H9 (cell line): ENCODE results near the gene B4GALNT4. TPM values are rescaled to one million over a fixed set of nuclear protein-coding genes. Genes with fewer than 3 reads are reported as not detected.

Source experiments
- DNase-seq: peaks from one replicate; pipeline ENCODE4 v3.0.0-alpha.2; 2017
- H2AFZ ChIP-seq: one replicate; pipeline ENCODE4 v1.6.1; 2013; ENCODE audit warnings: mild to moderate bottlenecking, low read length, control low read depth, moderate library complexity
- H2AK5ac ChIP-seq: 2 replicates; pipeline ENCODE4 v1.6.1; 2013; ENCODE audit warnings: low read length, control low read depth, mixed read lengths; ENCODE audit not compliant: insufficient read length
- H2BK120ac ChIP-seq: one replicate; pipeline ENCODE4 v1.6.1; 2013; ENCODE audit warnings: low read depth, mild to moderate bottlenecking, low read length, control low read depth, inconsistent platforms; ENCODE audit not compliant: poor library complexity, severe bottlenecking
- H2BK12ac ChIP-seq: 2 replicates; pipeline ENCODE4 v1.6.1; 2013; ENCODE audit warnings: low read length, control low read depth, mixed read lengths, low read depth; ENCODE audit not compliant: insufficient read length
- H2BK15ac ChIP-seq: 2 replicates; pipeline ENCODE4 v1.6.1; 2013; ENCODE audit warnings: low read depth, low read length, control low read depth
- H2BK20ac ChIP-seq: one replicate; pipeline ENCODE4 v1.6.1; 2013; ENCODE audit warnings: low read depth, mild to moderate bottlenecking, low read length, control low read depth, inconsistent platforms; ENCODE audit not compliant: poor library complexity, severe bottlenecking
- H2BK5ac ChIP-seq: 2 replicates; pipeline ENCODE4 v1.6.1; 2013; ENCODE audit warnings: low read length, control low read depth, mixed read lengths; ENCODE audit not compliant: insufficient read length
- H3K14ac ChIP-seq: 2 replicates; pipeline ENCODE4 v1.6.1; 2013; ENCODE audit warnings: low read length, control low read depth; ENCODE audit not compliant: insufficient read depth
- H3K18ac ChIP-seq: 2 replicates; pipeline ENCODE4 v1.6.1; 2013; ENCODE audit warnings: low read depth, mild to moderate bottlenecking, mixed read lengths, low read length, control low read depth; ENCODE audit not compliant: insufficient read length
- H3K23ac ChIP-seq: 2 replicates; pipeline ENCODE4 v1.6.1; 2013; ENCODE audit warnings: low read length, control low read depth, mixed read lengths, low read depth; ENCODE audit not compliant: insufficient read length
- H3K23me2 ChIP-seq: 2 replicates; pipeline ENCODE4 v1.6.1; 2013; ENCODE audit warnings: low read depth, mild to moderate bottlenecking, mixed read lengths, low read length, control low read depth; ENCODE audit not compliant: insufficient read length, poor library complexity, severe bottlenecking
- H3K27ac ChIP-seq: 2 replicates; pipeline ENCODE4 v1.5.1; 2013; ENCODE audit warnings: low read length, control low read depth, mixed read lengths, low read depth; ENCODE audit not compliant: insufficient read length
- H3K27me3 ChIP-seq: 2 replicates; pipeline ENCODE4 v1.6.1; 2013; ENCODE audit warnings: low read length, control low read depth, inconsistent platforms; ENCODE audit not compliant: insufficient read depth
- H3K4ac ChIP-seq: 2 replicates; pipeline ENCODE4 v1.6.1; 2013; ENCODE audit warnings: low read depth, mild to moderate bottlenecking, control low read depth, inconsistent platforms, low read length, moderate library complexity
- H3K4me1 ChIP-seq: 2 replicates; pipeline ENCODE4 v1.6.1; 2013; ENCODE audit warnings: low read length, control low read depth, inconsistent platforms; ENCODE audit not compliant: insufficient read depth
- H3K4me2 ChIP-seq: 2 replicates; pipeline ENCODE4 v1.6.1; 2013; ENCODE audit warnings: low read length, control low read depth, mixed read lengths; ENCODE audit not compliant: insufficient read length, insufficient read depth
- H3K56ac ChIP-seq: 2 replicates; pipeline ENCODE4 v1.6.1; 2013; ENCODE audit warnings: low read depth, mild to moderate bottlenecking, mixed read lengths, low read length, control low read depth; ENCODE audit not compliant: insufficient read length
- H3K79me1 ChIP-seq: 2 replicates; pipeline ENCODE4 v1.6.1; 2013; ENCODE audit warnings: low read depth, mild to moderate bottlenecking, moderate library complexity, low read length, control low read depth, inconsistent platforms; ENCODE audit not compliant: insufficient read depth, poor library complexity, severe bottlenecking
- H3K79me2 ChIP-seq: 2 replicates; pipeline ENCODE4 v1.6.1; 2013; ENCODE audit warnings: low read length, control low read depth, inconsistent platforms; ENCODE audit not compliant: insufficient read depth
- H3K9ac ChIP-seq: 2 replicates; pipeline ENCODE4 v1.6.1; 2013; ENCODE audit warnings: low read length, control low read depth, mixed read lengths; ENCODE audit not compliant: insufficient read length; ENCODE audit errors: extremely low read depth
- H3K9me3 ChIP-seq: one replicate; pipeline ENCODE4 v1.6.1; 2013; ENCODE audit warnings: low read depth, low read length, inconsistent platforms; ENCODE audit not compliant: control insufficient read depth
- H3T11ph ChIP-seq: one replicate; pipeline ENCODE4 v1.6.1; 2013; ENCODE audit warnings: mild to moderate bottlenecking, low read length, control low read depth, inconsistent platforms
- H4K20me1 ChIP-seq: one replicate; pipeline ENCODE4 v1.6.1; 2013; ENCODE audit not compliant: control insufficient read depth, insufficient read length, insufficient read depth
- H4K5ac ChIP-seq: 2 replicates; pipeline ENCODE4 v1.6.1; 2013; ENCODE audit warnings: low read depth, mild to moderate bottlenecking, mixed read lengths, low read length, control low read depth; ENCODE audit not compliant: insufficient read length
- H4K8ac ChIP-seq: replicated peaks from 2 replicates; pipeline ENCODE4 v1.6.1; 2013; ENCODE audit warnings: low read length, control low read depth, mixed read lengths, low read depth; ENCODE audit not compliant: insufficient read length
- H4K91ac ChIP-seq: 2 replicates; pipeline ENCODE4 v1.6.1; 2013; ENCODE audit warnings: low read depth, mild to moderate bottlenecking, moderate library complexity, mixed read lengths, low read length, control low read depth; ENCODE audit not compliant: insufficient read length
- H3K27ac Mint-ChIP-seq, 3 experiments: 2 replicates in 2 of 3; 3 replicates in 1 of 3; pipeline ENCODE4 v1.8.0; 2020 to 2021; ENCODE audit warnings: mixed read lengths in 3 of 3, mild to moderate bottlenecking in 1 of 3, moderate library complexity in 1 of 3
- H3K27me3 Mint-ChIP-seq: 2 replicates; pipeline ENCODE4 v1.8.0; 2021; ENCODE audit warnings: low read depth, mild to moderate bottlenecking, moderate library complexity, mixed read lengths
- H3K36me3 Mint-ChIP-seq, 3 experiments: 2 replicates in 2 of 3; 3 replicates in 1 of 3; pipeline ENCODE4 v1.8.0; 2020 to 2021; ENCODE audit warnings: low read depth in 3 of 3, mixed read lengths in 3 of 3; ENCODE audit not compliant: insufficient read depth in 1 of 3
- H3K4me1 Mint-ChIP-seq, 2 experiments: 2 replicates each; pipeline ENCODE4 v1.8.0; 2020; ENCODE audit warnings: mixed read lengths in 2 of 2
- H3K4me3 Mint-ChIP-seq, 2 experiments: 2 replicates in 1 of 2; 3 replicates in 1 of 2; pipeline ENCODE4 v1.8.0; 2020 to 2021; ENCODE audit warnings: mild to moderate bottlenecking in 2 of 2, mixed read lengths in 2 of 2, moderate library complexity in 1 of 2
- H3K9me3 Mint-ChIP-seq, 2 experiments: 2 replicates in 1 of 2; 3 replicates in 1 of 2; pipeline ENCODE4 v1.8.0; 2020; ENCODE audit warnings: mild to moderate bottlenecking in 2 of 2, mixed read lengths in 2 of 2, moderate library complexity in 1 of 2
- CTCF ChIP-seq: fragments of 200-600 bp; sonication (generic); conservative IDR thresholded peaks from 3 replicates; pipeline ENCODE4 v1.8.0; 2021; ENCODE audit warnings: antibody characterized with exemption, mild to moderate bottlenecking
- WGBS: extraction: QIAGEN DNeasy Blood & Tissue Kit; methylation state at CpG from one replicate; pipeline ENCODE4 v1.1.7; 2013; ENCODE audit warnings: missing lambda C conversion rate, low lambda C conversion rate, mixed read lengths; ENCODE audit not compliant: insufficient read length; ENCODE audit errors: extremely low coverage; 5-methylcytosine and 5-hydroxymethylcytosine counted together
- total RNA-seq: library from RNA; stranded (reverse); gene quantifications from 2 replicates; pipeline ENCODE4 v1.2.1, GENCODE V29; 2021

Gene B4GALNT4
- total RNA-seq, 1 experiment from 2014 or later = 105 TPM

- Histone ChIP-seq H3K23ac (no peak overlapping the region), H3K9ac (no peak overlapping the region), H3T11ph (no peak overlapping the region), H3K18ac (no peak overlapping the region), H2AFZ (no peak overlapping the region), H4K5ac (no peak overlapping the region), H2BK5ac (no peak overlapping the region), H2BK15ac (no peak overlapping the region), H4K20me1 (no peaks in the 10 kb centered on the region), H3K56ac (no peak overlapping the region), H3K4me1 (no peaks in the 10 kb centered on the region), H2BK120ac (no peak overlapping the region), H2AK5ac (no peak overlapping the region), H3K27ac (no peak overlapping the region), H2BK20ac (no peak overlapping the region), H3K9me3 (no peaks in the 10 kb centered on the region), H3K79me2 (no peaks in the 10 kb centered on the region), H3K14ac (no peak overlapping the region), H4K91ac (no peak overlapping the region), H3K4me2 (no peak overlapping the region), H2BK12ac (no peak overlapping the region), H3K4ac (no peak overlapping the region), H3K23me2 (no peaks in the 10 kb centered on the region), H4K8ac (no peak overlapping the region), H3K79me1 (no peaks in the 10 kb centered on the region), H3K27me3 (no peaks in the 10 kb centered on the region)
- H3K9me3 Mint-ChIP-seq = peaks cover 2 to 6% of the 10 kb centered on the region in 2 experiments; a peak in 3 of 5 replicates
- no peak overlapping the region for H3K4me3 Mint-ChIP-seq
- H3K4me1 Mint-ChIP-seq = peaks cover 28 to 42% of the 10 kb centered on the region in 2 experiments
- peaks cover 13% of the 10 kb centered on the region for H3K27me3 Mint-ChIP-seq
- DNase-seq = no peak
- no peak overlapping the region for H3K27ac Mint-ChIP-seq
- peaks cover 0 to 7% (median 0%) of the 10 kb centered on the region in 3 experiments; a peak in 1 of 7 replicates for H3K36me3 Mint-ChIP-seq
- no CpG with 5 or more reads among the region's 12 CpGs for WGBS
- TF ChIP-seq CTCF = no peak
These were observed 16.8 kb upstream of the B4GALNT4 start for GRCh38 chr11:352456-353031.
